ENCODE data around the gene PLPP6. TPM values are rescaled to one million over a fixed set of nuclear protein-coding genes. Genes with fewer than 3 reads are reported as not detected.

The PLPP6 gene
- total and polyA plus RNA-seq, 2 donors (not counting 3 experiments of a cell fraction or from before 2014, with no cell fraction given): 6.3 to 6.4 TPM

GRCh38 chr9:4620057-4620765, 41.9 kb upstream of the PLPP6 start:
- Histone ChIP-seq H3K4me2 (ENCODE audit: insufficient read depth, low read length) (no peak overlapping the region), H3K36me3 (ENCODE audit: control insufficient read depth in 2 of 2, extremely low read depth in 1 of 2, insufficient read depth in 2 of 2, low read length in 2 of 2) (no peaks in the 10 kb centered on the region), H3K9me3 (replicated peaks; ENCODE audit: control insufficient read depth, insufficient read depth, low read length) (no peaks in the 10 kb centered on the region), H3K4me1 (ENCODE audit: control insufficient read depth, extremely low read depth, insufficient read depth, low read length) (peaks cover 6% of the 10 kb centered on the region), H3K9ac (replicated peaks; ENCODE audit: extremely low read depth, insufficient read depth, low read length) (no peak overlapping the region), H3K4me3 (replicated peaks in 1 of 3; ENCODE audit: insufficient read depth in 1 of 3, low read depth in 1 of 3, low read length in 3 of 3) (no peak overlapping the region), H3K27me3 (ENCODE audit: control insufficient read depth in 2 of 2, insufficient read depth in 2 of 2, low read length in 2 of 2) (peaks cover 0 to 1% of the 10 kb centered on the region in 2 experiments), H3K27ac (ENCODE audit: insufficient read depth, low read depth, low read length) (no peak overlapping the region), H4K20me1 (replicated peaks; ENCODE audit: control insufficient read depth, extremely low read depth, insufficient read depth, low read length) (no peaks in the 10 kb centered on the region), H3K79me2 (ENCODE audit: control insufficient read depth, insufficient read depth, low read length) (no peaks in the 10 kb centered on the region), H2AFZ (ENCODE audit: low read depth, low read length) (no peak overlapping the region), H3K9me1 (replicated peaks; ENCODE audit: control insufficient read depth, extremely low read depth, insufficient read depth, low read length) (no peaks in the 10 kb centered on the region)
- CTCF ChIA-PET: interaction anchor here (1.4 to 2.4 kb wide), 2 partner anchors 16 to 20 kb away, joined by 4 to 9 read pairs; no protein-coding TSS in a partner anchor
- FAIRE-seq: no peak
- dilution Hi-C loops (cut with MboI; ENCODE audit: extremely low pct_ligation_motif_present, low sequenced_read_pairs): no loop called here
- no TSS peak for BruUV-seq (replicated peaks)
- intact Hi-C loops (cut with micrococcal nuclease): no loop called here
- no peak for DNase-seq (ENCODE audit: low read depth, low spot score)
- POLR2A ChIA-PET: no interaction called here
- TF ChIP-seq JUN (IDR thresholded peaks at IDR 0.05; ENCODE audit: borderline replicate concordance, insufficient read depth, insufficient read length, low read depth) (no peak), GATA2 (IDR thresholded peaks at IDR 0.05; ENCODE audit: insufficient read depth, insufficient read length, low read depth, low read length) (no peak), MAX (IDR thresholded peaks at IDR 0.05; ENCODE audit: insufficient read depth, insufficient read length) (no peak), EZH2 (IDR thresholded peaks at IDR 0.05; ENCODE audit: borderline replicate concordance, low read depth, low read length, severe bottlenecking) (no peak), POLR2A (IDR thresholded peaks at IDR 0.05; ENCODE audit: low read depth, low read length) (no peak)

GRCh38 chr9:4620881-4621555, 41.1 kb upstream of the PLPP6 start:
- POLR2A ChIA-PET: no interaction called here
- no peak for FAIRE-seq

More at GRCh38 chr9:4620881-4621555, 41.1 kb upstream of the PLPP6 start:
- Histone ChIP-seq H3K9me3 (replicated peaks; ENCODE audit: control insufficient read depth, insufficient read depth, low read length) (no peaks in the 10 kb centered on the region), H2AFZ (ENCODE audit: low read depth, low read length) (no peak overlapping the region), H3K79me2 (ENCODE audit: control insufficient read depth, insufficient read depth, low read length) (no peaks in the 10 kb centered on the region), H3K36me3 (ENCODE audit: control insufficient read depth in 2 of 2, extremely low read depth in 1 of 2, insufficient read depth in 2 of 2, low read length in 2 of 2) (no peaks in the 10 kb centered on the region), H3K9me1 (replicated peaks; ENCODE audit: control insufficient read depth, extremely low read depth, insufficient read depth, low read length) (no peaks in the 10 kb centered on the region), H4K20me1 (replicated peaks; ENCODE audit: control insufficient read depth, extremely low read depth, insufficient read depth, low read length) (no peaks in the 10 kb centered on the region), H3K4me2 (ENCODE audit: insufficient read depth, low read length) (no peak overlapping the region), H3K9ac (replicated peaks; ENCODE audit: extremely low read depth, insufficient read depth, low read length) (no peak overlapping the region), H3K4me3 (replicated peaks in 1 of 3; ENCODE audit: insufficient read depth in 1 of 3, low read depth in 1 of 3, low read length in 3 of 3) (no peak overlapping the region), H3K27me3 (ENCODE audit: control insufficient read depth in 2 of 2, insufficient read depth in 2 of 2, low read length in 2 of 2) (no peaks in the 10 kb centered on the region), H3K27ac (ENCODE audit: insufficient read depth, low read depth, low read length) (no peak overlapping the region), H3K4me1 (ENCODE audit: control insufficient read depth, extremely low read depth, insufficient read depth, low read length) (peaks cover 6% of the 10 kb centered on the region)
- BruUV-seq (replicated peaks): no TSS peak
- TF ChIP-seq MAX (IDR thresholded peaks at IDR 0.05; ENCODE audit: insufficient read depth, insufficient read length) (no peak), MYC (IDR thresholded peaks at IDR 0.05; ENCODE audit: low read depth, low read length) (no peak), JUN (IDR thresholded peaks at IDR 0.05; ENCODE audit: borderline replicate concordance, insufficient read depth, insufficient read length, low read depth) (peak; percentile 38)
- CTCF ChIA-PET: interaction anchor here (1.4 to 2.4 kb wide), 2 partner anchors 17 to 19 kb away, joined by 4 to 9 read pairs; no protein-coding TSS in a partner anchor
- dilution Hi-C loops (cut with MboI; ENCODE audit: extremely low pct_ligation_motif_present, low sequenced_read_pairs) (no loop called here), intact Hi-C loops (cut with micrococcal nuclease) (no loop called here)
- peak; percentile 26 for DNase-seq (ENCODE audit: low read depth, low spot score)
